Measurements from ENCODE around the gene FDX2. TPM values are rescaled to one million over a fixed set of nuclear protein-coding genes. Genes with fewer than 3 reads are reported as not detected.
A peak's percentile ranks its signal among the peaks of the same experiment; 100 is the strongest.

The FDX2 gene
- total RNA-seq, 1 experiment from 2014 or later: 79.5 TPM

- ATAC-seq: no peak
- no TSS peak for BruUV-seq (replicated peaks)
- no peak for DNase-seq
- Histone ChIP-seq H4K20me1 (ENCODE audit: low read length) (no peaks in the 10 kb centered on the region), H3K27ac (ENCODE audit: low read length) (no peak overlapping the region), H3K4me2 (ENCODE audit: low read length) (no peak overlapping the region), H2AFZ (ENCODE audit: low read length) (no peak overlapping the region), H3K4me1 (ENCODE audit: insufficient read depth, low read length) (peaks cover 8% of the 10 kb centered on the region), H3K9ac (ENCODE audit: low read length) (no peak overlapping the region), H3K9me2 (replicated peaks; ENCODE audit: low read length) (no peaks in the 10 kb centered on the region), H3K9me3 (ENCODE audit: low read length) (no peaks in the 10 kb centered on the region), H3K4me3 (ENCODE audit: low read length) (no peak overlapping the region), H3F3A (ENCODE audit: low read length, unreplicated experiment) (no peaks in the 10 kb centered on the region), H3K27me3 (ENCODE audit: low read length) (peaks cover 9% of the 10 kb centered on the region; the same call in 1 of the 2 replicates), H3K36me3 (ENCODE audit: low read depth, low read length) (no peaks in the 10 kb centered on the region), H3K79me2 (ENCODE audit: low read length) (no peaks in the 10 kb centered on the region)
- intact Hi-C loops (cut with micrococcal nuclease): no loop called here
- POLR2A ChIA-PET (ENCODE audit: unreplicated experiment): no interaction called here
- CTCF ChIA-PET: no interaction called here
- no peak for TF ChIP-seq EZH2 (IDR thresholded peaks at IDR 0.05; ENCODE audit: low read length, unreplicated experiment)
- TF ChIP-seq EZH2phosphoT487 (IDR thresholded peaks at IDR 0.05; ENCODE audit: borderline replicate concordance, low read length): no peak
- TF ChIP-seq, protein P1, sequence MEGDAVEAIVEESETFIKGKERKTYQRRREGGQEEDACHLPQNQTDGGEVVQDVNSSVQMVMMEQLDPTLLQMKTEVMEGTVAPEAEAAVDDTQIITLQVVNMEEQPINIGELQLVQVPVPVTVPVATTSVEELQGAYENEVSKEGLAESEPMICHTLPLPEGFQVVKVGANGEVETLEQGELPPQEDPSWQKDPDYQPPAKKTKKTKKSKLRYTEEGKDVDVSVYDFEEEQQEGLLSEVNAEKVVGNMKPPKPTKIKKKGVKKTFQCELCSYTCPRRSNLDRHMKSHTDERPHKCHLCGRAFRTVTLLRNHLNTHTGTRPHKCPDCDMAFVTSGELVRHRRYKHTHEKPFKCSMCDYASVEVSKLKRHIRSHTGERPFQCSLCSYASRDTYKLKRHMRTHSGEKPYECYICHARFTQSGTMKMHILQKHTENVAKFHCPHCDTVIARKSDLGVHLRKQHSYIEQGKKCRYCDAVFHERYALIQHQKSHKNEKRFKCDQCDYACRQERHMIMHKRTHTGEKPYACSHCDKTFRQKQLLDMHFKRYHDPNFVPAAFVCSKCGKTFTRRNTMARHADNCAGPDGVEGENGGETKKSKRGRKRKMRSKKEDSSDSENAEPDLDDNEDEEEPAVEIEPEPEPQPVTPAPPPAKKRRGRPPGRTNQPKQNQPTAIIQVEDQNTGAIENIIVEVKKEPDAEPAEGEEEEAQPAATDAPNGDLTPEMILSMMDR (conservative IDR thresholded peaks at IDR 0.05; ENCODE audit: low read depth, low read length): no peak
These were observed 19.8 kb downstream of the FDX2 start for GRCh38 chr19:10295847-10296591.

- H3K4me2 ChIP-seq (ENCODE audit: low read length): peak overlapping the region; percentile 8; the same call in 1 of the 2 replicates
- no peak overlapping the region for H3K4me3 ChIP-seq (ENCODE audit: low read length)
- no peaks in the 10 kb centered on the region for H3K36me3 ChIP-seq (ENCODE audit: low read depth, low read length)
- no peaks in the 10 kb centered on the region for H3F3A ChIP-seq (ENCODE audit: low read length, unreplicated experiment)
- ATAC-seq: no peak
- BruUV-seq (replicated peaks): no TSS peak
- CTCF ChIA-PET: no interaction called here
- no peak overlapping the region for H2AFZ ChIP-seq (ENCODE audit: low read length)
- peaks cover 16% of the 10 kb centered on the region; the same call in 1 of the 2 replicates for H3K27me3 ChIP-seq (ENCODE audit: low read length)
- H3K4me1 ChIP-seq (ENCODE audit: insufficient read depth, low read length): peaks cover 15% of the 10 kb centered on the region
- TF ChIP-seq, protein P1 (conservative IDR thresholded peaks at IDR 0.05; ENCODE audit: low read depth, low read length): 0 out of 2 replicates have a peak, but pooled peaks have one; percentile 16
- no peak for TF ChIP-seq EZH2 (IDR thresholded peaks at IDR 0.05; ENCODE audit: low read length, unreplicated experiment)
- POLR2A ChIA-PET (ENCODE audit: unreplicated experiment): no interaction called here
- no peaks in the 10 kb centered on the region for H4K20me1 ChIP-seq (ENCODE audit: low read length)
- no peak overlapping the region for H3K27ac ChIP-seq (ENCODE audit: low read length)
- H3K79me2 ChIP-seq (ENCODE audit: low read length): no peaks in the 10 kb centered on the region
- H3K9me2 ChIP-seq (replicated peaks; ENCODE audit: low read length): no peaks in the 10 kb centered on the region
- H3K9ac ChIP-seq (ENCODE audit: low read length): no peak overlapping the region
- intact Hi-C loops (cut with micrococcal nuclease): no loop called here
- no peak for DNase-seq
- H3K9me3 ChIP-seq (ENCODE audit: low read length): no peaks in the 10 kb centered on the region
These were observed 20.4 kb downstream of the FDX2 start for GRCh38 chr19:10295305-10295846.

GRCh38 chr19:10294368-10294697 lies 21.5 kb downstream of the FDX2 start:
- TF ChIP-seq EZH2phosphoT487 (IDR thresholded peaks at IDR 0.05; ENCODE audit: borderline replicate concordance, low read length) (no peak), EZH2 (IDR thresholded peaks at IDR 0.05; ENCODE audit: low read length, unreplicated experiment) (no peak)
- TF ChIP-seq, protein P1 (conservative IDR thresholded peaks at IDR 0.05; ENCODE audit: low read depth, low read length): no peak
- Histone ChIP-seq H3F3A (ENCODE audit: low read length, unreplicated experiment) (no peaks in the 10 kb centered on the region), H4K20me1 (ENCODE audit: low read length) (no peaks in the 10 kb centered on the region), H3K27me3 (ENCODE audit: low read length) (peaks cover 19% of the 10 kb centered on the region; the same call in 1 of the 2 replicates), H3K9me2 (replicated peaks; ENCODE audit: low read length) (no peaks in the 10 kb centered on the region), H3K4me3 (ENCODE audit: low read length) (no peak overlapping the region), H3K9ac (ENCODE audit: low read length) (no peak overlapping the region), H3K4me1 (ENCODE audit: insufficient read depth, low read length) (peaks cover 22% of the 10 kb centered on the region), H3K27ac (ENCODE audit: low read length) (no peak overlapping the region), H3K9me3 (ENCODE audit: low read length) (no peaks in the 10 kb centered on the region), H3K79me2 (ENCODE audit: low read length) (no peaks in the 10 kb centered on the region), H2AFZ (ENCODE audit: low read length) (no peak overlapping the region), H3K4me2 (ENCODE audit: low read length) (no peak overlapping the region), H3K36me3 (ENCODE audit: low read depth, low read length) (no peaks in the 10 kb centered on the region)
- ChIA-PET CTCF (no interaction called here), POLR2A (ENCODE audit: unreplicated experiment) (no interaction called here)
- DNase-seq: no peak
- intact Hi-C loops (cut with micrococcal nuclease): no loop called here
- BruUV-seq (replicated peaks): no TSS peak
- no peak for ATAC-seq
